HEK293 (cell line): ENCODE results near the gene STX10.
A peak's percentile ranks its signal among the peaks of the same experiment; 100 is the strongest.

Source experiments
- BCL6B ChIP-seq: fragments of 450-650 bp; formaldehyde crosslinking; IDR thresholded peaks from 2 replicates; pipeline ENCODE4 v1.5.1; 2017; ENCODE audit warnings: missing biosample characterization, missing genetic modification characterization
- EGR2 ChIP-seq: fragments of 450-650 bp; formaldehyde crosslinking; IDR thresholded peaks from 2 replicates; pipeline ENCODE4 v1.5.1; 2016; ENCODE audit warnings: low read depth, missing biosample characterization, missing genetic modification characterization
- FEZF1 ChIP-seq: fragments of 450-650 bp; formaldehyde crosslinking; IDR thresholded peaks from 2 replicates; pipeline ENCODE4 v1.5.1; 2016; ENCODE audit warnings: missing biosample characterization, missing genetic modification characterization
- GLIS1 ChIP-seq: fragments of 450-650 bp; formaldehyde crosslinking; IDR thresholded peaks from 2 replicates; pipeline ENCODE4 v1.5.1; 2016; ENCODE audit warnings: missing biosample characterization, missing genetic modification characterization
- KLF10 ChIP-seq: fragments of 450-650 bp; IDR thresholded peaks from 2 replicates; pipeline ENCODE4 v1.5.1; 2018; ENCODE audit warnings: missing biosample characterization, mild to moderate bottlenecking, missing genetic modification characterization
- MEIS1 ChIP-seq: sonication (generic); formaldehyde crosslinking; IDR thresholded peaks from 2 replicates; pipeline ENCODE4 v1.8.1; 2022; ENCODE audit warnings: missing genetic modification reagents, mild to moderate bottlenecking, borderline replicate concordance
- PATZ1 ChIP-seq: fragments of 450-650 bp; formaldehyde crosslinking; IDR thresholded peaks from 2 replicates; pipeline ENCODE4 v1.5.1; 2016; ENCODE audit warnings: missing biosample characterization, missing genetic modification characterization
- REST ChIP-seq: fragments of 450-650 bp; formaldehyde crosslinking; IDR thresholded peaks from 2 replicates; pipeline ENCODE4 v1.5.1; 2016; ENCODE audit warnings: missing biosample characterization, missing genetic modification characterization
- SCRT2 ChIP-seq: fragments of 450-650 bp; formaldehyde crosslinking; IDR thresholded peaks from 2 replicates; pipeline ENCODE4 v1.5.1; 2016; ENCODE audit warnings: missing biosample characterization, missing genetic modification characterization
- TRIM28 ChIP-seq: IDR thresholded peaks from 2 replicates; pipeline ENCODE4 v1.6.1; 2011; ENCODE audit warnings: low read length, control low read depth, borderline replicate concordance
- WT1 ChIP-seq: fragments of 450-650 bp; formaldehyde crosslinking; IDR thresholded peaks from 2 replicates; pipeline ENCODE4 v1.5.1; 2016; ENCODE audit warnings: missing biosample characterization, missing genetic modification characterization
- ZBTB26 ChIP-seq: fragments of 450-650 bp; formaldehyde crosslinking; optimal IDR thresholded peaks from 2 replicates; pipeline ENCODE3; 2016; ENCODE audit warnings: missing biosample characterization, mild to moderate bottlenecking, missing genetic modification characterization
- ZFP37 ChIP-seq: fragments of 450-650 bp; formaldehyde crosslinking; IDR thresholded peaks from 2 replicates; pipeline ENCODE4 v1.5.1; 2016; ENCODE audit warnings: missing biosample characterization, missing genetic modification characterization
- ZNF10 ChIP-seq: fragments of 450-650 bp; formaldehyde crosslinking; IDR thresholded peaks from 2 replicates; pipeline ENCODE4 v1.5.1; 2017; ENCODE audit warnings: missing biosample characterization, missing genetic modification characterization
- ZNF114 ChIP-seq: fragments of 450-650 bp; formaldehyde crosslinking; IDR thresholded peaks from 2 replicates; pipeline ENCODE4 v1.5.0; 2017; ENCODE audit warnings: missing biosample characterization, missing genetic modification characterization
- ZNF121 ChIP-seq: fragments of 450-650 bp; formaldehyde crosslinking; IDR thresholded peaks from 2 replicates; pipeline ENCODE4 v1.5.1; 2016; ENCODE audit warnings: missing biosample characterization, missing genetic modification characterization
- ZNF211 ChIP-seq: fragments of 450-650 bp; formaldehyde crosslinking; IDR thresholded peaks from 2 replicates; pipeline ENCODE4 v1.5.1; 2016; ENCODE audit warnings: low read depth, missing biosample characterization, missing genetic modification characterization
- ZNF214 ChIP-seq: fragments of 450-650 bp; formaldehyde crosslinking; IDR thresholded peaks from 2 replicates; pipeline ENCODE4 v1.5.1; 2017; ENCODE audit warnings: missing biosample characterization, mild to moderate bottlenecking, missing genetic modification characterization, borderline replicate concordance
- ZNF23 ChIP-seq: fragments of 450-650 bp; formaldehyde crosslinking; IDR thresholded peaks from 2 replicates; pipeline ENCODE4 v1.5.1; 2016; ENCODE audit warnings: missing biosample characterization, missing genetic modification characterization, borderline replicate concordance
- ZNF24 ChIP-seq: fragments of 450-650 bp; formaldehyde crosslinking; IDR thresholded peaks from 2 replicates; pipeline ENCODE4 v1.5.1; 2016; ENCODE audit warnings: missing biosample characterization, missing genetic modification characterization
- ZNF248 ChIP-seq: fragments of 450-650 bp; formaldehyde crosslinking; IDR thresholded peaks from 2 replicates; pipeline ENCODE4 v1.5.1; 2017; ENCODE audit warnings: missing biosample characterization, missing genetic modification characterization
- ZNF362 ChIP-seq: fragments of 450-650 bp; formaldehyde crosslinking; IDR thresholded peaks from 2 replicates; pipeline ENCODE4 v1.5.1; 2016; ENCODE audit warnings: missing biosample characterization, missing genetic modification characterization
- ZNF37A ChIP-seq: fragments of 450-650 bp; IDR thresholded peaks from 2 replicates; pipeline ENCODE4 v1.5.1; 2018; ENCODE audit warnings: missing biosample characterization, missing genetic modification characterization
- ZNF398 ChIP-seq: fragments of 450-650 bp; formaldehyde crosslinking; IDR thresholded peaks from 2 replicates; pipeline ENCODE4 v1.5.1; 2017; ENCODE audit warnings: missing biosample characterization, missing genetic modification characterization
- ZNF433 ChIP-seq: fragments of 450-650 bp; formaldehyde crosslinking; IDR thresholded peaks from 2 replicates; pipeline ENCODE4 v1.5.1; 2016; ENCODE audit warnings: missing biosample characterization, missing genetic modification characterization, low read depth
- ZNF529 ChIP-seq: fragments of 450-650 bp; formaldehyde crosslinking; IDR thresholded peaks from 2 replicates; pipeline ENCODE4 v1.5.1; 2017; ENCODE audit warnings: missing genetic modification characterization, missing biosample characterization; ENCODE audit not compliant: insufficient replicate concordance
- ZNF561 ChIP-seq: fragments of 450-650 bp; IDR thresholded peaks from 2 replicates; pipeline ENCODE4 v1.5.1; 2018; ENCODE audit warnings: missing biosample characterization, missing genetic modification characterization, borderline replicate concordance
- ZNF623 ChIP-seq: fragments of 450-650 bp; formaldehyde crosslinking; IDR thresholded peaks from 2 replicates; pipeline ENCODE4 v1.5.1; 2016; ENCODE audit warnings: missing biosample characterization, missing genetic modification characterization
- ZNF677 ChIP-seq: fragments of 450-650 bp; IDR thresholded peaks from 2 replicates; pipeline ENCODE4 v1.5.0; 2018; ENCODE audit warnings: missing biosample characterization, mild to moderate bottlenecking, missing genetic modification characterization, moderate library complexity
- ZNF76 ChIP-seq: fragments of 450-650 bp; formaldehyde crosslinking; IDR thresholded peaks from 2 replicates; pipeline ENCODE4; 2016; ENCODE audit warnings: low read depth, missing biosample characterization, missing genetic modification characterization, borderline replicate concordance

The STX10 gene

GRCh38 chr19:13163609-13164342 is 13.6 kb upstream of the STX10 start (continued):
- TF ChIP-seq PATZ1 = peak; percentile 63
- TF ChIP-seq REST (tag by site-specific recombination) = no peak
- no peak for TF ChIP-seq ZNF114
- no peak for TF ChIP-seq BCL6B (tag by site-specific recombination)
- TF ChIP-seq EGR2 = peak; percentile 51
- no peak for TF ChIP-seq ZNF37A (tag by site-specific recombination)
- TF ChIP-seq MEIS1 = no peak
- no peak for TF ChIP-seq ZNF677
- no peak for TF ChIP-seq ZNF623
- no peak for TF ChIP-seq ZNF398
- TF ChIP-seq ZNF76 (tag by site-specific recombination) = peak; percentile 84
- peak; percentile 86 for TF ChIP-seq GLIS1 (tag by site-specific recombination)
- no peak for TF ChIP-seq ZNF23
- TF ChIP-seq KLF10 (tag by site-specific recombination) = no peak; the same call in 1 of the 2 replicates
- no peak for TF ChIP-seq ZNF362 (tag by site-specific recombination)
- no peak for TF ChIP-seq ZBTB26 (tag by site-specific recombination)
- no peak for TF ChIP-seq ZNF561 (tag by site-specific recombination)
- peak; percentile 38; the same call in 1 of the 2 replicates for TF ChIP-seq FEZF1 (tag by site-specific recombination)
- no peak for TF ChIP-seq ZNF10 (tag by site-specific recombination)
- no peak for TF ChIP-seq TRIM28
- TF ChIP-seq ZNF211 (tag by site-specific recombination) = no peak
- peak; percentile 94 for TF ChIP-seq SCRT2
- TF ChIP-seq WT1 (tag by site-specific recombination) = 0 out of 2 replicates have a peak, but pooled peaks have one; percentile 11
- no peak for TF ChIP-seq ZNF529
- TF ChIP-seq ZNF121 (tag by site-specific recombination) = no peak
- no peak for TF ChIP-seq ZFP37 (tag by site-specific recombination)
- TF ChIP-seq ZNF214 (tag by site-specific recombination) = no peak
- TF ChIP-seq ZNF248 = no peak
- no peak for TF ChIP-seq ZNF433
- no peak for TF ChIP-seq ZNF24 (tag by site-specific recombination)
